Left forelimb (tissue), 1 donor: ENCODE measurements around the gene EEFSEC.
"Not testable (repeated sequence)": the region's sequence is repeated elsewhere in the genome, so short reads cannot be mapped to it uniquely, and the experiment has no call there.

Source experiments
- DNase-seq: peaks from one replicate; pipeline ENCODE4 v3.0.0-alpha.2; 2018; ENCODE audit warnings: low spot score

The EEFSEC gene

GRCh38 chr3:128152419-128153155 lies 694 bp upstream of the EEFSEC start:
- no peak for DNase-seq

- DNase-seq, result not testable (repeated sequence)
Measured at GRCh38 chr3:128154354-128154753, 1.1 kb downstream of the EEFSEC start.

GRCh38 chr3:128155616-128156360 lies 2.5 kb downstream of the EEFSEC start:
- no peak for DNase-seq

GRCh38 chr3:128160661-128161060 lies 7.4 kb downstream of the EEFSEC start:
- no peak for DNase-seq

- DNase-seq, result no peak
Measured at GRCh38 chr3:128163432-128163831, 10.2 kb downstream of the EEFSEC start.

GRCh38 chr3:128166971-128167453 lies 13.7 kb downstream of the EEFSEC start:
- no peak for DNase-seq

- DNase-seq, result no peak
Measured at GRCh38 chr3:128167646-128167972, 14.3 kb downstream of the EEFSEC start.

- no peak for DNase-seq
Measured at GRCh38 chr3:128167973-128168674, 14.8 kb downstream of the EEFSEC start.

GRCh38 chr3:128168836-128169235 lies 15.6 kb downstream of the EEFSEC start:
- DNase-seq, result no peak

- DNase-seq, result peak; percentile 79
Measured at GRCh38 chr3:128170866-128171516, 17.7 kb downstream of the EEFSEC start.

GRCh38 chr3:128173200-128173599 lies 19.9 kb downstream of the EEFSEC start:
- DNase-seq, result no peak

GRCh38 chr3:128173849-128174248 lies 20.6 kb downstream of the EEFSEC start:
- DNase-seq, result no peak

GRCh38 chr3:128174675-128175590 lies 21.7 kb downstream of the EEFSEC start:
- DNase-seq, result no peak

GRCh38 chr3:128175768-128176167 lies 22.5 kb downstream of the EEFSEC start:
- no peak for DNase-seq

GRCh38 chr3:128176276-128176833 lies 23.1 kb downstream of the EEFSEC start:
- DNase-seq, result no peak

- DNase-seq, result no peak
Measured at GRCh38 chr3:128177865-128178264, 24.6 kb downstream of the EEFSEC start.

- DNase-seq, result no peak
Measured at GRCh38 chr3:128178782-128179483, 25.7 kb downstream of the EEFSEC start.

GRCh38 chr3:128179484-128179819 lies 26.2 kb downstream of the EEFSEC start:
- no peak for DNase-seq

GRCh38 chr3:128180436-128180835 lies 27.2 kb downstream of the EEFSEC start:
- DNase-seq, result no peak

GRCh38 chr3:128180913-128181312 lies 27.6 kb downstream of the EEFSEC start:
- DNase-seq, result no peak
